ENCODE data around the gene TEX2.

TEX2 gene

GRCh38 chr17:64291268-64291851, 28.3 kb upstream of the TEX2 start:
- DNase-seq (ENCODE audit: low read depth in 1 of 2, low spot score in 1 of 2) = peak in 1 of 2 experiments; percentile 53
- H3K27me3 ChIP-seq (ENCODE audit: insufficient read depth, poor library complexity, severe bottlenecking) = no peaks in the 10 kb centered on the region
- no peak overlapping the region for H3K4me3 ChIP-seq (replicated peaks; ENCODE audit: insufficient read depth, low read length)
- TF ChIP-seq CTCF (IDR thresholded peaks at IDR 0.05; ENCODE audit: insufficient read depth, low read length) (peak; percentile 65), SPI1 (IDR thresholded peaks at IDR 0.05; ENCODE audit: borderline replicate concordance, low read depth) (no peak), REST (IDR thresholded peaks at IDR 0.05; ENCODE audit: insufficient replicate concordance, low read depth) (no peak), GABPA (IDR thresholded peaks at IDR 0.05; ENCODE audit: low read depth) (no peak), POLR2AphosphoS5 (IDR thresholded peaks at IDR 0.05; ENCODE audit: low read depth) (no peak)
- no peak overlapping the region for H3K27ac ChIP-seq (replicated peaks)

GRCh38 chr17:64289741-64290141, 26.7 kb upstream of the TEX2 start:
- TF ChIP-seq SPI1 (IDR thresholded peaks at IDR 0.05; ENCODE audit: borderline replicate concordance, low read depth) (no peak), REST (IDR thresholded peaks at IDR 0.05; ENCODE audit: insufficient replicate concordance, low read depth) (no peak), POLR2AphosphoS5 (IDR thresholded peaks at IDR 0.05; ENCODE audit: low read depth) (no peak), CTCF (IDR thresholded peaks at IDR 0.05; ENCODE audit: insufficient read depth, low read length) (no peak), GABPA (IDR thresholded peaks at IDR 0.05; ENCODE audit: low read depth) (no peak)
- no peak overlapping the region for H3K4me3 ChIP-seq (replicated peaks; ENCODE audit: insufficient read depth, low read length)
- no peak for DNase-seq (ENCODE audit: low read depth in 1 of 2, low spot score in 1 of 2)
- H3K27ac ChIP-seq (replicated peaks) = no peak overlapping the region
- H3K27me3 ChIP-seq (ENCODE audit: insufficient read depth, poor library complexity, severe bottlenecking) = no peaks in the 10 kb centered on the region

GRCh38 chr17:64282753-64283080, 19.7 kb upstream of the TEX2 start:
- peak overlapping the region; percentile 25; the same call in 1 of the 2 replicates for H3K27ac ChIP-seq (replicated peaks)
- no peak for DNase-seq (ENCODE audit: low read depth in 1 of 2, low spot score in 1 of 2)
- TF ChIP-seq POLR2AphosphoS5 (IDR thresholded peaks at IDR 0.05; ENCODE audit: low read depth) (no peak), GABPA (IDR thresholded peaks at IDR 0.05; ENCODE audit: low read depth) (no peak)
- H3K27me3 ChIP-seq (ENCODE audit: insufficient read depth, poor library complexity, severe bottlenecking) = no peaks in the 10 kb centered on the region
- no peak overlapping the region for H3K4me3 ChIP-seq (replicated peaks; ENCODE audit: insufficient read depth, low read length)

- no peaks in the 10 kb centered on the region for H3K27me3 ChIP-seq (ENCODE audit: insufficient read depth, poor library complexity, severe bottlenecking)
- DNase-seq (ENCODE audit: low read depth in 1 of 2, low spot score in 1 of 2) = peak; percentile 57 to 69
- H3K27ac ChIP-seq (replicated peaks) = peak overlapping the region; percentile 25; the same call in 1 of the 2 replicates
- TF ChIP-seq SPI1 (IDR thresholded peaks at IDR 0.05; ENCODE audit: borderline replicate concordance, low read depth) = no peak
- no peak for TF ChIP-seq POLR2AphosphoS5 (IDR thresholded peaks at IDR 0.05; ENCODE audit: low read depth)
- TF ChIP-seq REST (IDR thresholded peaks at IDR 0.05; ENCODE audit: insufficient replicate concordance, low read depth) = no peak
- no peak for TF ChIP-seq GABPA (IDR thresholded peaks at IDR 0.05; ENCODE audit: low read depth)
- TF ChIP-seq CTCF (IDR thresholded peaks at IDR 0.05; ENCODE audit: insufficient read depth, low read length) = no peak
- H3K4me3 ChIP-seq (replicated peaks; ENCODE audit: insufficient read depth, low read length) = no peak overlapping the region
These were observed 19.1 kb upstream of the TEX2 start for GRCh38 chr17:64281962-64282752.

All from HL-60 (cell line).